Stomach (tissue), 4 donors: ENCODE data around the gene NRROS.

Source experiments
- EP300 ChIP-seq: sonication (generic); formaldehyde crosslinking; IDR thresholded peaks from one replicate; pipeline ENCODE4 v1.6.1; 2017; ENCODE audit warnings: antibody characterized with exemption
- POLR2A ChIP-seq, 4 donors: fragments of 450-650 bp; IDR thresholded peaks; one replicate each; pipeline ENCODE4 v1.6.1; 2016; ENCODE audit warnings: antibody characterized with exemption in 4 of 4, control low read depth in 2 of 4, mild to moderate bottlenecking in 1 of 4, moderate library complexity in 1 of 4
- TF ChIP-seq, protein P1 (sequence below), 7 experiments: fragments of 450-650 bp in 4 of 7; fragments of 200-600 bp in 3 of 7; sonication (generic) in 3 of 7; IDR thresholded peaks; one replicate each; pipeline ENCODE4 v1.5.1; 2016 to 2019; ENCODE audit warnings: antibody characterized with exemption in 7 of 7, control low read depth in 2 of 7, mild to moderate bottlenecking in 1 of 7

- TF ChIP-seq EP300 (no peak), POLR2A (IDR thresholded peaks at IDR 0.05) (no peak)
- TF ChIP-seq, protein P1, sequence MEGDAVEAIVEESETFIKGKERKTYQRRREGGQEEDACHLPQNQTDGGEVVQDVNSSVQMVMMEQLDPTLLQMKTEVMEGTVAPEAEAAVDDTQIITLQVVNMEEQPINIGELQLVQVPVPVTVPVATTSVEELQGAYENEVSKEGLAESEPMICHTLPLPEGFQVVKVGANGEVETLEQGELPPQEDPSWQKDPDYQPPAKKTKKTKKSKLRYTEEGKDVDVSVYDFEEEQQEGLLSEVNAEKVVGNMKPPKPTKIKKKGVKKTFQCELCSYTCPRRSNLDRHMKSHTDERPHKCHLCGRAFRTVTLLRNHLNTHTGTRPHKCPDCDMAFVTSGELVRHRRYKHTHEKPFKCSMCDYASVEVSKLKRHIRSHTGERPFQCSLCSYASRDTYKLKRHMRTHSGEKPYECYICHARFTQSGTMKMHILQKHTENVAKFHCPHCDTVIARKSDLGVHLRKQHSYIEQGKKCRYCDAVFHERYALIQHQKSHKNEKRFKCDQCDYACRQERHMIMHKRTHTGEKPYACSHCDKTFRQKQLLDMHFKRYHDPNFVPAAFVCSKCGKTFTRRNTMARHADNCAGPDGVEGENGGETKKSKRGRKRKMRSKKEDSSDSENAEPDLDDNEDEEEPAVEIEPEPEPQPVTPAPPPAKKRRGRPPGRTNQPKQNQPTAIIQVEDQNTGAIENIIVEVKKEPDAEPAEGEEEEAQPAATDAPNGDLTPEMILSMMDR (IDR thresholded peaks at IDR 0.05), result no peak
Measured at GRCh38 chr3:196697270-196697669, 57.8 kb downstream of the NRROS start.
